ELF-1 (cell line): ENCODE measurements around the gene SEMG1.

Experiments used
- DNase-seq: peaks from one replicate; pipeline ENCODE4 v3.0.0-alpha.2; 2016; ENCODE audit warnings: low read depth, low spot score

Gene SEMG1

DNA sequence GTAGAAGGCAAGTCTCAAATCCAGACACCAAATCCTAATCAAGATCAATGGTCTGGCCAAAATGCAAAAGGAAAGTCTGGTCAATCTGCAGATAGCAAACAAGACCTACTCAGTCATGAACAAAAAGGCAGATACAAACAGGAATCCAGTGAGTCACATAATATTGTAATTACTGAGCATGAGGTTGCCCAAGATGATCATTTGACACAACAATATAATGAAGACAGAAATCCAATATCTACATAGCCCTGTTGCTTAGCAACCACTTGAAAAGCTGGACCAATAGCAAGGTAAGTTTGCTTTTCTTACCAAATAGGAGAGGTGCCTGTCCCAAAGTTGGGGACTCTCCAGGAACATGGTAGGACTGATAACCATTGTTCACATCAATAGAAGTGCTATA is 16.3 kb downstream of the SEMG1 start:
- no peak for DNase-seq

- DNase-seq, result no peak
Measured at GRCh38 chr20:45226287-45226686, 19.5 kb downstream of the SEMG1 start.

- DNase-seq, result peak; percentile 66
Measured at GRCh38 chr20:45229264-45230056, 22.6 kb downstream of the SEMG1 start.

GRCh38 chr20:45230631-45231030 is 23.8 kb downstream of the SEMG1 start:
- DNase-seq, result no peak

DNA sequence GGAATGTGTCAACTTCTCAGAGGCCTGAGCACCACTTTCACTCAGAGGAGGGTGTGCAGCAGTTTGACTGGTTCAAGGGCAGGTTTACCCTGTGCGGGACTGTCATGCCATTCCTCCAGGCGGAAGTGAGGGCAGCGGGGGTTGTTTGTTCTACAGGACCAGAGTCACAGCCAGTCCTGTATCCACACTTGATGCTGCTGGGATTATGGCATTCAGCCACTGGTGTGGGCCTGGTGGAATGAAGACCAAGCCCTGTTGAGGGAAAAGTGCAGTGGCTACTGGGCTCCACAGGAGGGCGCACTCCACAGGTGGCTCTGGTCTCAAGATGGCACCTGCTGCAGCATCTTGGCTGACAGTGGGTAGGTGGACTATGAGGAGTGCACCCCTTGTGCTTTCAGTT is 29.2 kb downstream of the SEMG1 start:
- DNase-seq, result peak; percentile 58

DNA sequence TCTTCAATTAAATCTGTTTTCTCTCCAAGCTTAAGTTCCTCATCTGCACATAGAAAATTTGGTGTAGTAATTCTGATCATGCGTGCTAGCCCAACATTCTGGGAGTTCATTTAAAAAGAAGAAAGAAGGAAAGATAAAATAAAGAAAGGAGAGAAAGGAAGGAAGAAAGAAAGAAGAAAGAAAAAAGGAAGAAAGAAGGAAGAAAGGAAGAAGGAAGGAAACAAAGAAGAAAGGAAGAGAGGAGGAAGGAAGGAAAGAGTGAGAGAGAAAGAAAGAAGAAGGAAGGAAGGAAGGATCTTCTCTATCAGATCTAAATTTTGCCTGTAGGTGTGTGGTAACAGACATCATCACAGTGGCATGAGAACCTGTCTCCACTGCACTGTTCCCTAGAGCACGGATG is 31.3 kb downstream of the SEMG1 start:
- DNase-seq, result no peak

DNA sequence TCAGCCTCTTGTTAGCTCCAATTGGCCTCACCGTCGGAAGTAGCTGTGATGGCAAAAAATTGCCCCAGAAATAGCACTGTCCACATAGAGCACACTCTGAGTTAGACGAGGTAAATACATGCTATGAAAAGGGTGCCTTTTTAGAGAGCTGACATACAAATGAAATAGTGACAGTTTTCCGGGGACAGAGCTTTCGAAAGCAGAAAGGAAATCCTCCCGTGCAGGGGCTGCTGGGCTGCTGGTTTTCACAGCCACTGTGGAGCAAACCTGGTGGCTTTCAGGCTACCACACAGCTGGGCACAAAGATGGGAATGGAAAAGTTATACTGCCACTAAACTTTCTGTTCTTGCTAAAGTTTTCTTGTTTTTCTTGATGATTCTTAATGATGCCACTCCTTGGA is 39.3 kb downstream of the SEMG1 start:
- DNase-seq, result no peak

- DNase-seq, result no peak
Measured at GRCh38 chr20:45247865-45248264, 41.0 kb downstream of the SEMG1 start.

- no peak for DNase-seq
Measured at GRCh38 chr20:45248609-45249008, 41.8 kb downstream of the SEMG1 start.

DNA sequence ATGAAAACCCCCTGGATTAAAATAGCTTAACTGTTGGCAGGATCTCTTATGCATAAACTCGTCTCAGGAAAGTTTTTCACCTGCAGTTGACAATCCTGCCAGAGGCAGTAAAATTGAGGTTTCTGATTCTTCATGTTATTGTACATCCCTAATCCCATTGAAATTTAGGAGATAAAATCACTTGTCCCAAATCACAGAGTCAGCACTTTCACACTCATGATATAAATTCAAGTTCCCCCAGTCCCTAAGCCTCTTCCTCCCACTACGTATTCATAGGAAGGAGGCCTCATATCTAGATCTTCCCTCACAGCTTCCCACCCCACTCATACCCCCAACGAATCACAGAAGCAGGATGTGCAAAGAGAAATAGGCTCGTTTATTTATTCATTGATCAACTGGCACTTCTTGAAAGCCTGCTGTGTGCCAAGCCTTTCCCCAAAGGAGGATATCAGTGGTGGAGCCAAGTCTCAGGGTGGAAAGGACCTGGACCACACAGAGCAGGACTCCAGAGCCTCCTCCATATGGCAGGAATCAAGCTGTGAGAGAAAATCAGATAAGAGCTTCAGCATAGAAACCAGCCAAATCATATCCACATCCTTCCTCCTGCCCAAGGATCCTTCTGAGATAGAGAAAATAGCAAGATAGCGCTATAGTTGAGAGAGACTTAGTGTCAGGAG is 45.2 kb downstream of the SEMG1 start:
- DNase-seq, result no peak

DNA sequence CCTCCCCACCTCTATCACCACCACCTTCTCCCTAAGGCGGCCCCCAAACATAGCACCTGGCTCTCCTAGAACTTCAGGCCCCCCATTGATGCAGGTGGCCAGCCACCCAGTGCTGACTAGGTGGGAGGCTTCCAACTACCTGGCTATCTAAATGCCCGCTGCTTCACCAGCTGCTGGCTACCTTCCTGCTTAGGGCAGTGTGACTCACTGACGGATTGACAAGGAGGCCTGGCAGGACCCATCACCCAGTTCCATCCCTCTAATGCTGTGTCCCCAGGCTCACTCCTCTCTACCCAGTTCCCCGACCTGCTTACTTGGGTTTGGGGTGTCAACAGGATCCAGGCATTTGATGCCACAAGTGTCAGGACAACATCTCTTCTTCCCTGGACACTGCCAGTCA is 46.4 kb downstream of the SEMG1 start:
- DNase-seq, result no peak

DNA sequence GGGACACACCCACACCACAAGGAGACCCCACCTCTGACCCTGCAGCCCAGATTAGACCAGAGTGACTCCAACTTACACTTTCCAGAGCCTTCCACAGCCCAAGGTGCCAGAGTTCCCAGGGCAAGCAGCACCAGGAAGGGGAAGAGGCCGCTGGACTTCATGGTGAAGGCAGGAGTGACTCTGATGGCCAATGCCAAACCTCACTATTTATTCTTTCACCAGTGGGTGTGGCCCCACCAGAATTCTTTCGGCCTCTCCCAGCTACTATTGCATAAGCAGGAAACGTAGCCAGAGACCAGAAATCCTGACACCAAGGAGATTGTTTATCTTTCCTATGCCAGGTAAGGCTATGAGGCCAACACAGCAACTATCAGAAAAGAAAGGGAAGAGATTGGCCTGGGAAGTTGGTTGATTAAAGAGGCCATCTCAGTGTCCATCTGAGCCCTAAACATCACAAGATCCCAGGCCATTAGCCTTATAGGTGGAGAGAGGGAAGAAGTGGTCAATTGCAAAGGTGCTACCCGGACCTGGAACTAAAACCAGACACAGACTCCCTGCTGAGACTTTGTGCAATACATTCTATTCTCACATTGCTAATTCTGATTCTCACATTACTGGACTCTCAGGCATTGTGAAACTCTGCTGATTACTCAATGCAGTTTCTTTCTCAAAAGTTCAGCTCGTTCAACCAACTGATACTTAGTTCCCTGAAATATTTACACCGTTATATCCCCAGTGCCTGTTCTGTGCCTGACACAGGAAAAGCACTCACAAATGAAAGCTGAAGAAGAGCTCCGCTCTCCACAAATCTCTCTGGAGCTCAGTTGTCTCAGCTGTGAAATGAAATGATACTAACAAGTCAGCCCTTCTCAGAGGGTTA is 47.8 kb downstream of the SEMG1 start, which contains the start of gene SLPI:
TSS of gene SLPI (minus strand) at position 182 of the 880 bp plus-strand sequence. CDS start at position 161, 21 bp downstream.
- no peak for DNase-seq

- DNase-seq, result no peak
Measured at GRCh38 chr20:45257161-45257560, 50.3 kb downstream of the SEMG1 start.

- DNase-seq, result no peak
Measured at GRCh38 chr20:45257711-45258110, 50.9 kb downstream of the SEMG1 start.

- DNase-seq, result no peak
Measured at GRCh38 chr20:45258259-45258658, 51.4 kb downstream of the SEMG1 start.

- peak; percentile 23 for DNase-seq
Measured at GRCh38 chr20:45258664-45259063, 51.8 kb downstream of the SEMG1 start.
